ENCODE data around the gene TPM2. TPM values are rescaled to one million over a fixed set of nuclear protein-coding genes. Genes with fewer than 3 reads are reported as not detected.

TPM2 gene
- total RNA-seq, 3 donors from 2014 or later (not counting 1 experiment from before 2014, with no cell fraction given), result 20.9 to 23.8 (median 22.9) TPM

DNA sequence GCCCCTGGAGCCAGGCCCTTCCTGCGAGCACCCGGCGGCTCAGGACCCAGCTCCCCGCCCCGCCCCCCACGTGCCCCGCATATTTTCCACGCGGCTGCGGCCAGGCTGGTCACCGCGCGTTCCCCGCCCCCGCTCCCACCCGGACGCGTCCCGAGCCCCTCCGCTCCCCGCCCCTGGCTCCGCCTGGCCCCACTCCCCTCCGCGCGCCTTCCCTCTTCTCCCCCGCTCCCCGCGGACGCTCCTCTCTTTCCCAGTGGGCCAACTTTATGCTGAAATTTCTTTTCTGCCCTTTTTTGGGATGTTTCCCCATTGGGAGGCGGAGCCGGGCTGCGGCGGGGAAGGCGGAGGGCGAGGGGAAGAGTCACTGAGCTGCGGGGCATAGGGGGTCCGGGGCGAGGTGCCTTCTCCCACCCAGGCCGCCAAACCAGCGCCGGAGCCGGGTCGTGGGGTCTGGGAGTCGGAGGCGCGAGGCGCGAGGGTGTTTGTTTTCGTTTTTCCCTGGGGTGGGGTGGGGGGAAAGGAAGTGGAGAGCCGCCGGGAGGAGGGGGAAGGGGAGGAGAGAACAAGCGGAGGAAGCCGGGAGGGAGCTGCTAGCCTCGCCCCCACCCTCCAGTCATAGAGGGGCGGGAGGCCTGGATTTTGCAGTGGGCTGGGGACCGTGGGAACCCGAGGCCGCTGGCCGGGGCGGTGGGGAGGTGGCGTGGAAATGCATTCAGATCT lies 1.0 kb upstream of the TPM2 start:
- Histone ChIP-seq H3K4me3 (ENCODE audit: low read length) (peak overlapping the region; percentile 78), H3K27me3 (ENCODE audit: control insufficient read depth, insufficient read depth, low read length) (no peaks in the 10 kb centered on the region), H3K4me1 (ENCODE audit: control insufficient read depth, insufficient read depth, low read length) (peaks cover 17% of the 10 kb centered on the region), H3K27ac (ENCODE audit: low read length) (peak overlapping the region; percentile 47), H3K9me3 (ENCODE audit: control insufficient read depth, insufficient read depth, low read length) (no peaks in the 10 kb centered on the region), H3K36me3 (ENCODE audit: control insufficient read depth, insufficient read depth, low read length) (peaks cover 2% of the 10 kb centered on the region)
- WGBS (ENCODE audit: insufficient coverage), result under 1% methylated on average over 61 of the region's 61 CpGs
- TF ChIP-seq, protein P1, sequence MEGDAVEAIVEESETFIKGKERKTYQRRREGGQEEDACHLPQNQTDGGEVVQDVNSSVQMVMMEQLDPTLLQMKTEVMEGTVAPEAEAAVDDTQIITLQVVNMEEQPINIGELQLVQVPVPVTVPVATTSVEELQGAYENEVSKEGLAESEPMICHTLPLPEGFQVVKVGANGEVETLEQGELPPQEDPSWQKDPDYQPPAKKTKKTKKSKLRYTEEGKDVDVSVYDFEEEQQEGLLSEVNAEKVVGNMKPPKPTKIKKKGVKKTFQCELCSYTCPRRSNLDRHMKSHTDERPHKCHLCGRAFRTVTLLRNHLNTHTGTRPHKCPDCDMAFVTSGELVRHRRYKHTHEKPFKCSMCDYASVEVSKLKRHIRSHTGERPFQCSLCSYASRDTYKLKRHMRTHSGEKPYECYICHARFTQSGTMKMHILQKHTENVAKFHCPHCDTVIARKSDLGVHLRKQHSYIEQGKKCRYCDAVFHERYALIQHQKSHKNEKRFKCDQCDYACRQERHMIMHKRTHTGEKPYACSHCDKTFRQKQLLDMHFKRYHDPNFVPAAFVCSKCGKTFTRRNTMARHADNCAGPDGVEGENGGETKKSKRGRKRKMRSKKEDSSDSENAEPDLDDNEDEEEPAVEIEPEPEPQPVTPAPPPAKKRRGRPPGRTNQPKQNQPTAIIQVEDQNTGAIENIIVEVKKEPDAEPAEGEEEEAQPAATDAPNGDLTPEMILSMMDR (IDR thresholded peaks at IDR 0.05), result no peak
- Mint-ChIP-seq H3K4me1 (peaks cover 0 to 25% of the 10 kb centered on the region in 2 donors), H3K27me3 (ENCODE audit: low read depth in 2 of 2) (no peaks in the 10 kb centered on the region), H3K36me3 (no peaks in the 10 kb centered on the region), H3K9me3 (no peaks in the 10 kb centered on the region), H3K27ac (peak overlapping the region; percentile 78 to 84), H3K4me3 (peak overlapping the region; percentile 90)
- DNase-seq (peak; percentile 19 to 56), ATAC-seq (peak; percentile 61 to 68 (median 65))
- intact Hi-C loops (cut with micrococcal nuclease), result no loop called here

DNA sequence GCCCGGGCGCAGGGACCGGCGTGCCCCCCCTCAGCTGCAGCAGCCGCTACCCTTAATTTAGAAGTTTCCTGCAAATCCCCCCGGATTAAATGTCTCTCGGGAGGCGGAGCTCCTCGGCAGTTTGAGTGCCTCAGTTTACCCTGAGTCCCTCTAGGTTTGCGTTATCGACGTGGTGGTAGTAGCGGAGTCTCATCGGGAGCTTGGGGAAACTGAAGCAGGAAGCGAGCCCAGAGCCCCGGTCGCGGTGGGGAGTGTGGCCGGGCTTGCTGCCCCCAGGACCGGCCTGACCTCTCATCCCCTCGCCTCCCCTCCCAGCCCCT lies 529 bp upstream of the TPM2 start:
- peak overlapping the region; percentile 84 for H3K4me3 Mint-ChIP-seq
- H3K27me3 ChIP-seq (ENCODE audit: control insufficient read depth, insufficient read depth, low read length), result no peaks in the 10 kb centered on the region
- H3K9me3 Mint-ChIP-seq, result no peaks in the 10 kb centered on the region
- intact Hi-C loops (cut with micrococcal nuclease), result no loop called here
- H3K4me1 Mint-ChIP-seq, result peaks cover 0 to 25% of the 10 kb centered on the region in 2 donors
- H3K9me3 ChIP-seq (ENCODE audit: control insufficient read depth, insufficient read depth, low read length), result no peaks in the 10 kb centered on the region
- TF ChIP-seq, protein P1 (IDR thresholded peaks at IDR 0.05), result no peak
- no peaks in the 10 kb centered on the region for H3K27me3 Mint-ChIP-seq (ENCODE audit: low read depth in 2 of 2)
- peak overlapping the region; percentile 78 for H3K4me3 ChIP-seq (ENCODE audit: low read length)
- WGBS (ENCODE audit: insufficient coverage), result 3% methylated on average over 21 of the region's 21 CpGs
- H3K4me1 ChIP-seq (ENCODE audit: control insufficient read depth, insufficient read depth, low read length), result peaks cover 17% of the 10 kb centered on the region
- DNase-seq, result peak in 1 of 2 donors; percentile 33
- ATAC-seq, result peak in 2 of 3 donors; percentile 7 to 24
- no peaks in the 10 kb centered on the region for H3K36me3 Mint-ChIP-seq
- no peak overlapping the region for H3K27ac ChIP-seq (ENCODE audit: low read length)
- H3K36me3 ChIP-seq (ENCODE audit: control insufficient read depth, insufficient read depth, low read length), result peaks cover under 1% of the 10 kb centered on the region
- H3K27ac Mint-ChIP-seq, result peak overlapping the region in 1 of 2 donors; percentile 84

DNA sequence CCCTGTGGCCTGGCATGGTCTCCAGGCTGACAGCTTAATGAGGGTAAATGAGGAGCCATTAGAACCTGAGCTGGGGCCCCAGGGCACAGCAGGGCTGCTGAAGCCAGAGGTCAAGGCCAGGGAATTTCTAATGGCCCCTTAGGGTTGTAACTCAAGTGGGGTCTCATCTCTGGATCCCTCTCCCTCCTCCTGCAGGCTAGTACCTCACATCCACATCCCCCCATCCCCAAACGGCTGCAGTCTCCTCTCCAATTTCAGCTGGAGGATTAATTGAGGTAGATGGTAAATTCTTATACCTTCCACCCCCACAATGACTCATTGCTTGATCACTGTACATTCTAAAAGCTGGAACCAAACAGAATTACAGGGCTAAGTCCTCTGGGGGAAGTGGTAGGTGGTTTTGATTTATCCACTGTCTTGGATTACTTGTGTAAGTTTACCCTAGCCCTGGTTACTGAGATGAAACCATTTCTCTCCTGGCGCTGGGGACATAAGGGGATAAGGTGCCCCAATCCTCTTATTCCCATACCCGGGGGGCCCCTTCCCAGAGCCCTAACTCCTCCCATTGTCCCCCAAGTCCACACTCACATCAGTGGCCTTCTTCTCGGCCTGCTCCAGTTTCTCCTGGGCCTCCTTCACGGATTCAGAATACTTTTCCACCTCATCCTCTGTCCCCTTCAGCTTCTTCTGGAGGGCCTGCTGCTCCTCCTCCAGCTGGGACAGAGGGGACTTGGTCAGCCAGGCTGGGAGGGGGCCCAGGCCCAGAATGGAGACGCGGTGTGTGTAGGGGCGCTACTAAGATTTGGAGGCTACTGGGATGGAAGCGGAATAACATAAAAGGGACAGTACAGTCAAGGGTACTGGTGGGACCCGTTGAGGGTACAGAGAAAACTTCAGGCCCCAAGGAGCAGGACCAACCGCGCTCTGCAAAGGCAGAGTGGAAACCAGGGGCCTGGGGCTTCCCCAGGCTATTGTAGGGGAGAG lies 875 bp downstream of the TPM2 start:
- intact Hi-C loops (cut with micrococcal nuclease), result no loop called here
- Histone ChIP-seq H3K27ac (ENCODE audit: low read length) (no peak overlapping the region), H3K36me3 (ENCODE audit: control insufficient read depth, insufficient read depth, low read length) (peaks cover 4% of the 10 kb centered on the region), H3K4me1 (ENCODE audit: control insufficient read depth, insufficient read depth, low read length) (peaks cover 17% of the 10 kb centered on the region), H3K4me3 (ENCODE audit: low read length) (no peak overlapping the region), H3K27me3 (ENCODE audit: control insufficient read depth, insufficient read depth, low read length) (no peaks in the 10 kb centered on the region), H3K9me3 (ENCODE audit: control insufficient read depth, insufficient read depth, low read length) (no peaks in the 10 kb centered on the region)
- TF ChIP-seq, protein P1 (IDR thresholded peaks at IDR 0.05), result no peak
- ATAC-seq (no peak), DNase-seq (no peak)
- H3K27me3 Mint-ChIP-seq (ENCODE audit: low read depth in 2 of 2), result no peaks in the 10 kb centered on the region
- H3K36me3 Mint-ChIP-seq, result no peaks in the 10 kb centered on the region
- peaks cover 0 to 25% of the 10 kb centered on the region in 2 donors for H3K4me1 Mint-ChIP-seq
- H3K9me3 Mint-ChIP-seq, result no peaks in the 10 kb centered on the region
- 94% methylated on average over 11 of the region's 12 CpGs for WGBS (ENCODE audit: insufficient coverage)
- peak overlapping the region; percentile 81 for H3K4me3 Mint-ChIP-seq
- H3K27ac Mint-ChIP-seq, result peak overlapping the region in 1 of 2 donors; percentile 48

Measured in natural killer cell (primary cell).